ENCODE measurements around the gene PTPRS. TPM values are rescaled to one million over a fixed set of nuclear protein-coding genes. Genes with fewer than 3 reads are reported as not detected.

The PTPRS gene
- polyA plus RNA-seq, 1 donor = 71.2 TPM

GRCh38 chr19:5355693-5356092, 15.1 kb upstream of the PTPRS start:
- DNase-seq = no peak

- no peak for DNase-seq
Observed at GRCh38 chr19:5355076-5355475, 14.5 kb upstream of the PTPRS start.

- DNase-seq = no peak
Observed at GRCh38 chr19:5354403-5354802, 13.8 kb upstream of the PTPRS start.

- no peak for DNase-seq
Observed at GRCh38 chr19:5352229-5352763, 11.7 kb upstream of the PTPRS start.

- no peak for DNase-seq
Observed at GRCh38 chr19:5351731-5352228, 11.2 kb upstream of the PTPRS start.

GRCh38 chr19:5349041-5349440, 8.4 kb upstream of the PTPRS start:
- DNase-seq = no peak

GRCh38 chr19:5345895-5346386, 5.3 kb upstream of the PTPRS start:
- DNase-seq = no peak

- DNase-seq = no peak
Observed at GRCh38 chr19:5343848-5344247, 3.2 kb upstream of the PTPRS start.

- DNase-seq = no peak
Observed at GRCh38 chr19:5342573-5343201, 2.1 kb upstream of the PTPRS start.

GRCh38 chr19:5341981-5342380, 1.4 kb upstream of the PTPRS start:
- no peak for DNase-seq

- DNase-seq = no peak
Observed at GRCh38 chr19:5341448-5341820, 822 bp upstream of the PTPRS start.

- DNase-seq = peak; percentile 29
Observed at GRCh38 chr19:5339950-5340636, 519 bp downstream of the PTPRS start.

GRCh38 chr19:5339198-5339949, 1.2 kb downstream of the PTPRS start:
- no peak for DNase-seq

- DNase-seq = peak; percentile 22
Observed at GRCh38 chr19:5338656-5339197, 1.9 kb downstream of the PTPRS start.

GRCh38 chr19:5337708-5338655, 2.6 kb downstream of the PTPRS start:
- no peak for DNase-seq

GRCh38 chr19:5337126-5337525, 3.5 kb downstream of the PTPRS start:
- no peak for DNase-seq

- DNase-seq = no peak
Observed at GRCh38 chr19:5336195-5336965, 4.2 kb downstream of the PTPRS start.

- DNase-seq = no peak
Observed at GRCh38 chr19:5335593-5335992, 5.0 kb downstream of the PTPRS start.

GRCh38 chr19:5334824-5335500, 5.7 kb downstream of the PTPRS start:
- DNase-seq = no peak

GRCh38 chr19:5334366-5334739, 6.3 kb downstream of the PTPRS start:
- DNase-seq = no peak
